SH-SY5Y (cell line): Measurements from ENCODE around the gene LDB2.

Experiments
- GATA2 ChIP-seq: IDR thresholded peaks from 2 replicates; pipeline ENCODE4 v1.6.1; 2011; ENCODE audit warnings: mild to moderate bottlenecking, low read depth, low read length
- GATA3 ChIP-seq: IDR thresholded peaks from 2 replicates; pipeline ENCODE4 v1.6.1; 2011; ENCODE audit warnings: low read depth, mild to moderate bottlenecking, low read length, moderate library complexity

GRCh38 chr4:16667464-16667863 is 231.0 kb downstream of the LDB2 start:
- TF ChIP-seq GATA2, result no peak
- TF ChIP-seq GATA3, result no peak
